Stimulated activated CD4-positive, alpha-beta T cell treated with anti-CD3 and anti-CD28 coated beads, Interleukin-4, amount 100 ng/mL, for 48 hours (primary cell): ENCODE measurements around the gene IL1RL1.

Experiments
- DNase-seq, 2 donors: peaks; one replicate each; pipeline ENCODE4 v3.0.0-alpha.2; 2020; ENCODE audit warnings: low read depth in 2 of 2

Gene IL1RL1

GRCh38 chr2:102367331-102367971 is 56.1 kb downstream of the IL1RL1 start:
- peak in 1 of 2 donors; percentile 24 for DNase-seq

GRCh38 chr2:102368461-102369109 is 57.2 kb downstream of the IL1RL1 start:
- DNase-seq = peak in 1 of 2 donors; percentile 11

GRCh38 chr2:102369866-102370265 is 58.5 kb downstream of the IL1RL1 start:
- DNase-seq = no peak

- no peak for DNase-seq
These were observed 64.8 kb downstream of the IL1RL1 start for GRCh38 chr2:102376052-102376591.

- no peak for DNase-seq
These were observed 72.4 kb downstream of the IL1RL1 start for GRCh38 chr2:102383722-102384121.

GRCh38 chr2:102385522-102385921 is 74.2 kb downstream of the IL1RL1 start:
- DNase-seq = no peak

GRCh38 chr2:102386004-102386403 is 74.6 kb downstream of the IL1RL1 start:
- no peak for DNase-seq

- DNase-seq = no peak
These were observed 75.6 kb downstream of the IL1RL1 start for GRCh38 chr2:102386867-102387541.

- DNase-seq = no peak
These were observed 76.6 kb downstream of the IL1RL1 start for GRCh38 chr2:102387763-102388546.

- no peak for DNase-seq
These were observed 80.2 kb downstream of the IL1RL1 start for GRCh38 chr2:102391565-102391964.

GRCh38 chr2:102392096-102392495 is 80.7 kb downstream of the IL1RL1 start:
- no peak for DNase-seq

GRCh38 chr2:102392942-102393341 is 81.6 kb downstream of the IL1RL1 start:
- DNase-seq = no peak

- no peak for DNase-seq
These were observed 84.6 kb downstream of the IL1RL1 start for GRCh38 chr2:102396012-102396411.

GRCh38 chr2:102397209-102397608 is 85.8 kb downstream of the IL1RL1 start:
- DNase-seq = no peak

GRCh38 chr2:102399499-102400141 is 88.3 kb downstream of the IL1RL1 start:
- DNase-seq = no peak

GRCh38 chr2:102401456-102401855 is 90.1 kb downstream of the IL1RL1 start:
- no peak for DNase-seq
